Measurements from ENCODE around the gene AIP. TPM values are rescaled to one million over a fixed set of nuclear protein-coding genes. Genes with fewer than 3 reads are reported as not detected.

Gene AIP
- total RNA-seq, 1 experiment from 2014 or later, result 110 TPM

DNA sequence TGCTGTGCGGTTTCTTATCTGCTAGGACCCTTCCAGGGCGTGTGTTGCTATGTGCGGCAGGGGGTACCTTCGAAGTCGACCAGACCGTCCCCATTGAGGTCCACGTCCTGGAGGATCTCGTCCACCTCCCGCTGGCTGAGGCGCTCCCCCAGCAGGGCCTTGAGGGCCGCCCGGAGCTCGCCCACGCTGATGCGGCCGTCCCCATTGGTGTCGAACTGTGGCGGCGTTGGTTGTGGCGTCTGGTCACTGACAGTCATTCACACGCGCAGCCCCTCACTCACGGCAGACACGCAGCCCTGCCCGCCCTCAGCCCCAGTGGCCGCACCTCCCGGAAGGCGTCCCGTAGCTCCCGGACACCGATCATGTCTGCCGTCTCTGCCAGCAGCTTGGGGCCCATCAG lies 36.9 kb downstream of the AIP start:
- CTCF ChIA-PET, result no interaction called here
- BruUV-seq (replicated peaks), result no TSS peak

DNA sequence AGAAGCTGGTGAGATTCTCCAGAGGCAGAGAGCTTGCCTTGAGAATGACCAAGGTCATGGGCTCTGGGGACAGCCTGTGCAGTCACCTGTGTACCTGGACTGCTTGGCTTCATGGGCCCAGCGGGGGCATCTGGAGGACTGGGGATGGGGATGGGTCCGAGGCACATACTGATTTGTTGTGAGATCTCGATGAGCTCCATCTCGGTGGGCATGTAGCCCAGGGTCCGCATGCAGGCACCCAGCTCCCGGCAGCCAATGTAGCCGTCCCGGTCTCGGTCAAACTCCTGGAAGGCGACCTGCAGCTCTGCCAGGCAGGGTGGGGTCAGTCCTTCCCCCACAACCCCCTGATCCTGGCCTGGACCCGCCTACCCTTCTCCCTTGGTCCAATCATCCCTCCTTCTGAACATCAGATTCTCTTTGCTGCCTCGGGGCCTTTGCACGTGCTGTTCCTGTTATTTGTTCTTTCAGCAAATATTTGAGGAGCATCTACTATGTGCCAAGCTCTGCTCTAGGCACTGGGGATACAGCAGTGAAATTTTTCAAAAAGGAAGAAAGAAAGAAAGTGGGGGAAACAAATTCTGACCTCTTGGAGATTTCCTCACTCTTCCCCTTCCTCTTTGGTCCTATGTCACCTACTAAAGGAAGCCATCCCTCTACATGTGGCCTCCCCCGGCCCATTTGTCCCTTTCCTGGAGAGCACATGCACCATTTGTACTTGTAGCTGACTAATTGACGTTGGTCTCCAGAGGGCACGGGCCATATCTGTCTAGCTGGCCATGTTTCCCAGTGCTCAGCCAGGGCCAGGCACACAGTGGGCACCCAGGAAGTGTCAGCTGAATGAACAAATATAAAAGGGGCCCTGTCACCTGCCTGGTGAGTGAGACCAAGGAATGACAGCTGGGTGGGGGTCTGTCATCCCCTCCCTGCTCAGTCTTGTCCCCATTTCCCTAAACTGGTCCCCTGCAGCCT lies 38.3 kb downstream of the AIP start:
- Histone ChIP-seq H3K27me3 (replicated peaks; ENCODE audit: control insufficient read depth, insufficient read depth, low read length) (no peaks in the 10 kb centered on the region), H3K4me1 (no peaks in the 10 kb centered on the region), H3K36me3 (ENCODE audit: control insufficient read depth, insufficient read depth, low read length) (no peaks in the 10 kb centered on the region), H3K4me3 (ENCODE audit: low read depth, low read length) (no peak overlapping the region), H3K9me3 (no peaks in the 10 kb centered on the region)
- Mint-ChIP-seq H3K4me1 (ENCODE audit: low read depth, unreplicated experiment) (no peaks in the 10 kb centered on the region), H3K27ac (ENCODE audit: unreplicated experiment) (no peak overlapping the region), H3K36me3 (ENCODE audit: insufficient read depth, unreplicated experiment) (no peaks in the 10 kb centered on the region), H3K27me3 (ENCODE audit: insufficient read depth, unreplicated experiment) (no peaks in the 10 kb centered on the region), H3K9me3 (ENCODE audit: unreplicated experiment) (no peaks in the 10 kb centered on the region), H3K4me3 (ENCODE audit: unreplicated experiment) (no peak overlapping the region)
- no peak for DNase-seq
- TF ChIP-seq, protein P1, sequence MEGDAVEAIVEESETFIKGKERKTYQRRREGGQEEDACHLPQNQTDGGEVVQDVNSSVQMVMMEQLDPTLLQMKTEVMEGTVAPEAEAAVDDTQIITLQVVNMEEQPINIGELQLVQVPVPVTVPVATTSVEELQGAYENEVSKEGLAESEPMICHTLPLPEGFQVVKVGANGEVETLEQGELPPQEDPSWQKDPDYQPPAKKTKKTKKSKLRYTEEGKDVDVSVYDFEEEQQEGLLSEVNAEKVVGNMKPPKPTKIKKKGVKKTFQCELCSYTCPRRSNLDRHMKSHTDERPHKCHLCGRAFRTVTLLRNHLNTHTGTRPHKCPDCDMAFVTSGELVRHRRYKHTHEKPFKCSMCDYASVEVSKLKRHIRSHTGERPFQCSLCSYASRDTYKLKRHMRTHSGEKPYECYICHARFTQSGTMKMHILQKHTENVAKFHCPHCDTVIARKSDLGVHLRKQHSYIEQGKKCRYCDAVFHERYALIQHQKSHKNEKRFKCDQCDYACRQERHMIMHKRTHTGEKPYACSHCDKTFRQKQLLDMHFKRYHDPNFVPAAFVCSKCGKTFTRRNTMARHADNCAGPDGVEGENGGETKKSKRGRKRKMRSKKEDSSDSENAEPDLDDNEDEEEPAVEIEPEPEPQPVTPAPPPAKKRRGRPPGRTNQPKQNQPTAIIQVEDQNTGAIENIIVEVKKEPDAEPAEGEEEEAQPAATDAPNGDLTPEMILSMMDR (IDR thresholded peaks at IDR 0.05; ENCODE audit: insufficient read depth in 1 of 2, low read depth in 1 of 2, low read length in 1 of 2, severe bottlenecking in 1 of 2, unreplicated experiment in 1 of 2), result no peak
- intact Hi-C loops (cut with micrococcal nuclease; ENCODE audit: unreplicated experiment), result no loop called here
- BruUV-seq (replicated peaks), result no TSS peak
- CTCF ChIA-PET, result no interaction called here
- POLR2A ChIA-PET, result no interaction called here

More for the DNA sequence above, 36.9 kb downstream of the AIP start:
- TF ChIP-seq, protein P1 (IDR thresholded peaks at IDR 0.05; ENCODE audit: insufficient read depth in 1 of 2, low read depth in 1 of 2, low read length in 1 of 2, severe bottlenecking in 1 of 2, unreplicated experiment in 1 of 2), result no peak
- peaks cover 2% of the 10 kb centered on the region for H3K4me1 Mint-ChIP-seq (ENCODE audit: low read depth, unreplicated experiment)
- DNase-seq, result no peak
- no peaks in the 10 kb centered on the region for H3K36me3 Mint-ChIP-seq (ENCODE audit: insufficient read depth, unreplicated experiment)
- no peak overlapping the region for H3K4me3 Mint-ChIP-seq (ENCODE audit: unreplicated experiment)
- H3K9me3 ChIP-seq, result no peaks in the 10 kb centered on the region
- POLR2A ChIA-PET, result no interaction called here
- H3K27me3 ChIP-seq (replicated peaks; ENCODE audit: control insufficient read depth, insufficient read depth, low read length), result no peaks in the 10 kb centered on the region
- H3K27me3 Mint-ChIP-seq (ENCODE audit: insufficient read depth, unreplicated experiment), result no peaks in the 10 kb centered on the region
- no peaks in the 10 kb centered on the region for H3K9me3 Mint-ChIP-seq (ENCODE audit: unreplicated experiment)
- no peaks in the 10 kb centered on the region for H3K4me1 ChIP-seq
- no peaks in the 10 kb centered on the region for H3K36me3 ChIP-seq (ENCODE audit: control insufficient read depth, insufficient read depth, low read length)
- intact Hi-C loops (cut with micrococcal nuclease; ENCODE audit: unreplicated experiment), result no loop called here
- no peak overlapping the region for H3K27ac Mint-ChIP-seq (ENCODE audit: unreplicated experiment)
- no peak overlapping the region for H3K4me3 ChIP-seq (ENCODE audit: low read depth, low read length)

DNA sequence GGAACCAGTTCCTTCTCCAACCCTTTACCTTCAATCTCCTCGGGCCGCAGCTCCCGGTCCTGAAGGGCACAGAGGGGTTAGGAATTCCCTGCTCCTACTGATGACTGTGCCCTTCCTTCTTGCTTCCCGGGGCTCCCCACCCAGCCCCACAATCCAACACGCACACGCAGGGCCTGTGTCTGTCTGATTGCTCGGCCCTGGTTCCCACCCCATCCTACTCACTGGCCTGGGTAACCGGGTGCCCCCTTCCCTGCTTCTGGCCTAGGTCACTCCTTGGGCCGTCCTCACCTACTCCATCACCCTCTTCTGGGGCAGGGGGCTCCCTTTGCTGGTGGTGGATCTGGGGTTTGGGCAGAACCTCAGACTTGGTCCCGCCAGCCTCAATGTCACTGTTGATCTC lies 39.1 kb downstream of the AIP start:
- Histone ChIP-seq H3K9me3 (no peaks in the 10 kb centered on the region), H3K27me3 (replicated peaks; ENCODE audit: control insufficient read depth, insufficient read depth, low read length) (no peaks in the 10 kb centered on the region), H3K4me3 (ENCODE audit: low read depth, low read length) (no peak overlapping the region), H3K4me1 (no peaks in the 10 kb centered on the region), H3K36me3 (ENCODE audit: control insufficient read depth, insufficient read depth, low read length) (no peaks in the 10 kb centered on the region)
- ChIA-PET CTCF (no interaction called here), POLR2A (no interaction called here)
- no peak for DNase-seq
- H3K9me3 Mint-ChIP-seq (ENCODE audit: unreplicated experiment), result peaks cover 3% of the 10 kb centered on the region
- BruUV-seq (replicated peaks), result no TSS peak
- no peaks in the 10 kb centered on the region for H3K36me3 Mint-ChIP-seq (ENCODE audit: insufficient read depth, unreplicated experiment)
- no peak overlapping the region for H3K27ac Mint-ChIP-seq (ENCODE audit: unreplicated experiment)
- no peaks in the 10 kb centered on the region for H3K4me1 Mint-ChIP-seq (ENCODE audit: low read depth, unreplicated experiment)
- intact Hi-C loops (cut with micrococcal nuclease; ENCODE audit: unreplicated experiment), result no loop called here
- no peaks in the 10 kb centered on the region for H3K27me3 Mint-ChIP-seq (ENCODE audit: insufficient read depth, unreplicated experiment)
- TF ChIP-seq, protein P1 (IDR thresholded peaks at IDR 0.05; ENCODE audit: insufficient read depth in 1 of 2, low read depth in 1 of 2, low read length in 1 of 2, severe bottlenecking in 1 of 2, unreplicated experiment in 1 of 2), result no peak
- no peak overlapping the region for H3K4me3 Mint-ChIP-seq (ENCODE audit: unreplicated experiment)
